Measurements from ENCODE around the gene RPN2.

GRCh38 chr20:37209193-37209592, 30.1 kb downstream of the RPN2 start:
- TF ChIP-seq, protein P1, sequence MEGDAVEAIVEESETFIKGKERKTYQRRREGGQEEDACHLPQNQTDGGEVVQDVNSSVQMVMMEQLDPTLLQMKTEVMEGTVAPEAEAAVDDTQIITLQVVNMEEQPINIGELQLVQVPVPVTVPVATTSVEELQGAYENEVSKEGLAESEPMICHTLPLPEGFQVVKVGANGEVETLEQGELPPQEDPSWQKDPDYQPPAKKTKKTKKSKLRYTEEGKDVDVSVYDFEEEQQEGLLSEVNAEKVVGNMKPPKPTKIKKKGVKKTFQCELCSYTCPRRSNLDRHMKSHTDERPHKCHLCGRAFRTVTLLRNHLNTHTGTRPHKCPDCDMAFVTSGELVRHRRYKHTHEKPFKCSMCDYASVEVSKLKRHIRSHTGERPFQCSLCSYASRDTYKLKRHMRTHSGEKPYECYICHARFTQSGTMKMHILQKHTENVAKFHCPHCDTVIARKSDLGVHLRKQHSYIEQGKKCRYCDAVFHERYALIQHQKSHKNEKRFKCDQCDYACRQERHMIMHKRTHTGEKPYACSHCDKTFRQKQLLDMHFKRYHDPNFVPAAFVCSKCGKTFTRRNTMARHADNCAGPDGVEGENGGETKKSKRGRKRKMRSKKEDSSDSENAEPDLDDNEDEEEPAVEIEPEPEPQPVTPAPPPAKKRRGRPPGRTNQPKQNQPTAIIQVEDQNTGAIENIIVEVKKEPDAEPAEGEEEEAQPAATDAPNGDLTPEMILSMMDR (conservative IDR thresholded peaks at IDR 0.05; ENCODE audit: low read depth, low read length), result no peak
- TF ChIP-seq EZH2 (IDR thresholded peaks at IDR 0.05; ENCODE audit: low read length, unreplicated experiment), result no peak
- TF ChIP-seq EZH2phosphoT487 (IDR thresholded peaks at IDR 0.05; ENCODE audit: borderline replicate concordance, low read length), result no peak

Data from PC-3 (cell line).